Amniotic stem cell (primary cell): ENCODE results near the gene EGLN2.
"Not testable (repeated sequence)": the region's sequence is repeated elsewhere in the genome, so short reads cannot be mapped to it uniquely, and the experiment has no call there.

Experiments used
- DNase-seq: peaks from one replicate; lab custom pipeline; 2025; lab: John Stamatoyannopoulos, UW

EGLN2 gene

DNA sequence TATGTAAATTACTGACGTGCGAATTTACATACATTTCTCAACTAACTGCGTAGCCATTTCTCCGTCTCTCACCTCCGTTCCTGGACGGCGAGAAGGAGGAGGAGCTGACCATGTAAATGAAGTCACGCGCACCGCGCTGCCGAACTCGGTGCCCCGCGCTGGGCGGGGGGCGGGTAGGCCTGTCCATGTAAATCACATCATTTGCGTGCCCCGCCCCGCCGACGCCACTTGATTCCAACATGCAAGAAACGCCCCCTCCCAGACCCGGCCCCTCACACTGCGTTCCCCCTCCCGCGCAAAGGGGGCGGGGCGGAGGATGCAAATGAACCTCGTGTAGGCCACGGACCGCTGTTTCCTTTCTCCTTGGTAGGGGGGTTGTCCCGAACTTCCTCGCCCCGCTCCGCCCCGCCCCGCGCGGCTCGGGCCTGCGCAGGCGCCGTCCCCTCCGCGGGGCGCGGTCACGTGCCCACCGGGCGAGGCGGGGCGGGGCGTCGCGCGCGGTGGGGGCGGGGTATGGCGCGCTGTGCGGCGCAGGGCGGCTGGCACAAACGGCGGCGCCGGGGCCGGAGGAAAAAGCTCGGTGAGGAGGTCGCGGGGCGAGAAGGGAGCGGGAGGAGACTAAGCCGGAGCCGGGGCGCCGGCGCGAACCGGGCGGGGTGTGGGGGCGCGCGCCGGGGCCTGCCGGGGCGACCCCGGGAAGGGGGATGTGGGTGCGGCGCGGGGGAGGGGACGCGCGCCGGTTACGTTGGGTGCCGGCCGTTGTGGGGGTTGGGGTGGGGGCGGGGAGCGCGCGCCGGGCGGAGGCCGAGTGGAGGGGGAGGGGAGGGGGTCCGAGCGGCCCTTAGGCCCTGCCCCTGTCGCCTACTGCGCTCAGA, at the start of gene EGLN2:
TSS of gene EGLN2 (plus strand) at position 509 of the 875 bp plus-strand sequence. CDS start 1,382 bp downstream, outside the sequence.
- DNase-seq: peak; percentile 99

DNA sequence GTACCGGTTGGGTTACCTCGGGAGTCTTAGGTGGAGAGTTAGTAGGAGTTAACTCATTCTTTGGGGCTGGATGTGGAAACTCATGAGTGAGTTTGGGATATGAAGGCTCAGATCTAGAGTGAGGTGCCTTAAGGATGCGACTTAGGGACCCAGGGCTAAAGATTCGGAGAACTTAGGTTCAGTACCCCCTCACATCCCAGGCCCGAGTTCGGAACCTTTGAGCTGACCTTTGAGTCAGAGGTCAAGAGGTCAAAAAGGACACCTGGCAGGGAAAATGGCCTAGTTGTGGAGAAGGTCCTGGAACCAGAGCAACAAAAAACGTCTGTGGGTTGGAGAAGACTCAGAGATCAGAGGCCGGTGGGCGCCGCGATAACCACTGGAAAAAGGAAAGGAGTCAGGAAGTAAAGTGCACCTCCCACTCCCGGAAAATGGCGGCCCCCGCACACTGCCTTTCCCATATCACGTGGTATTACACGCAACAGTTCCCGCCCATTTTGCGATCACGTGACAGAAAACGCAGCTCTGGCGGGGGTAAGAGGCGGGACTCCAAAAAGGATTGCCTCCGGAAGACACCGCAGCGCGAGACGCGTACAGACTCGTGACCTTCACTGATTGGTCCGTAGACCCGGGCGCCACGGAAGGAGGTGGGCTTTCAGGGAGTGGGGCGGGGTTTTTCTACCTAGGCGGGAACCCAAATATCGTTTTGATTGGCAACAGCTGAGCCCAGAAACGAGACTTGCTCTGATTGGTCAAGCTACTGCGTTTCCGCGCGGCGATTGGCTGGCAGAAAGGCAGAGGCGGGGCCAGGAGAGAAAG, 48.7 kb upstream of the EGLN2 start, which contains the start of gene ACTMAP:
TSS of gene ACTMAP (minus strand) at position 420 of the 816 bp plus-strand sequence. CDS start 674 bp downstream, outside the sequence.
- DNase-seq: peak; percentile 99

DNA sequence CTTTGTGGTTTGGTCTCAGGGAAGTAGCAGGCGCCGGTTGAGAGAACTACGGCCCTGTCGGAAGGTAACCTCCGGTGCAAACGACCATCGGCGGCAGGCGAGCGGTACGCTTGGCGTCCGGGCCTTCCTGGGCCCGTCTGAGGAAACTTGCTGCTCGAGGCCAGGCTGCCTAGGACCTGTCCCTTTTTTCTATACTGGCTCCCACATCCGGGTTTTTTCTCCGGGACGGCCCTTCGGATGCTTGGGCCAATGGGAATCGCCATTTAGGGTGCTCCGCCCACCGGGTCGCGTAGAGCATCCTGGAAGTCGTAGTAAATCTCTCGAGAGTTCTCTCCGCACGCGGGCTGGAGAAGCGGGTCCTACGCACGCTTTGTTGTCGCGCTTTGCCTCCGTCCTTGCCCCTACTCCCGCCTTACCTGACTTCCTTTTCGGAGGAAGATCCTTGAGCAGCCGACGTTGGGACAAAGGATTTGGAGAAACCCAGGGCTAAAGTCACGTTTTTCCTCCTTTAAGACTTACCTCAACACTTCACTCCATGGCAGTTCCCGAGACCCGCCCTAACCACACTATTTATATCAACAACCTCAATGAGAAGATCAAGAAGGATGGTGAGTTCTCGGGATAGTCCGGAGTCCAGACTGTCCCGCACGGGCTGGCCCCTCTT, 48.0 kb upstream of the EGLN2 start, which contains the start of gene SNRPA:
TSS of gene SNRPA (plus strand) at position 330 of the 664 bp plus-strand sequence. CDS start at position 536, 206 bp downstream.
- DNase-seq: peak; percentile 94

DNA sequence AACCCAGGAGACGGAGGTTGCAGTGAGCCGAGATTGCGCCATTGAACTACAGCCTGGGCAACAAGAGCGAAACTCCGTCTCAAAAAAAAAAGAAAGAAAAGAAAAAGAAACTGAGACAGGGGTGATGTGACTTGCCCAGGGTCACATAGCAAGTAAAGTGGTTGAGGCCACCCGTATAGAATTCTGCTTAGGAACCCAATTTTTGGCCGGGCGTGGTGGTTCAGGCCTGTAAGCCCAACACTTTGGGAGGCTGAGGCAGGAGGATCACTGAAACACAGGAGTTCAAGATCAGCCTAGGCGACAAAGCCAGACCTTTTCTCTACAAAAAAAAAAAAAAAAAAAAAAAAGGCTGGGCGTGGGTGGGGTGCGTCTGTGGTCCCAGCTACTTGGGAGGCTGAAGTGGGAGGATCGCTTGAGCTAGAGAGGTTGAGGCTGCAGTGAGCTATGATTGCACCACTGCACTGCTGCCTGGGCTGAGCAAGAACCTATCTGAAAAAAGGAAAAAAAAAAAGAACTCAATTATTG, 46.7 kb upstream of the EGLN2 start:
- DNase-seq: no peak

DNA sequence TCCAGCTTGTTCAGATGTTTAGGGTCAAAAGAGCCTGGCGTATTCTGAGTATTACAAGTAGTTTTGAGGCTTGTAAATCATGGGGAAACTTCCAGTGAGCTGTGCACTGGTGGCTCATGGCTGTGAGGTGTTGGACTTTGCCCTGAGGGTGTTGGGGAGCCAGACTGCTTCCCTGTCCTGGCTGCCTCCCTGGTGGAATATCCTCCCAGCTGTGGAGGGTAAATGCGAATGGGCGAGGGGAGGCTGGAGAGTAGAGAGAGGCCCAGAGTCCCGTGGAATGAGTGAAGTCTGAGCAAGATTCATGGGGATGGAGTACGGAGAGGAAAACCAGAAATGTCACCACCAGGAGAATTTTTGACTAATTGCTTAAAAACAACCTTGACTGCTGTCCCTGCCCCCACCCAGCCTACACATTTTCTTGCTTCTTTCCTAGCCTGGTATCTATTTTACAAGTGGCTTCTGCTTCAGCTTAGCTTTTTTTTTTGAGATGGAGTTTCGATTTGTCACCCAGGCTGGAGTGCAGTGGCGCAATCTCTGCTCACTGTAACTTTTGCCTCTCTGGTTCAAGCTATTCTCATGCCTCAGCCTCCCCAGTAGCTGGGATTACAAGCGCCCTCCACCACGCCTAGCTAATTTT, 44.3 kb upstream of the EGLN2 start:
- DNase-seq: no peak

DNA sequence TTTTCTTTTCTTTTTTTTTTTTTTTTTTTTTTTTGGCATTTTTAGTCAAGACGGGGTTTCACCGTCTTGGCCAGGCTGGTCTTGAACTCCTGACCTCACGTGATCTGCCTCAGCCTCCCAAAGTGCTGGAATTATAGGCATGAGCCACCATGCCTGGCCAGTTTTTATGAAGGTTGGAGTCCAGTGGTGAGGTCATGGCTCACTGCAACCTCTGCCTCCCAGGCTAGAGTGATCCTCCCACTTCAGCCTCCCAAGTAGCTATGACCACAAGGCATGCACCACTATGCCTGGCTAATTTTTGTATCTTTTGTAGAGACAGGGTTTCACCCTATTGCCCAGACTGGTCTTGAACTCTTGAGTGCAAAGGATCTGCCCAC, 43.8 kb upstream of the EGLN2 start:
- no peak for DNase-seq

DNA sequence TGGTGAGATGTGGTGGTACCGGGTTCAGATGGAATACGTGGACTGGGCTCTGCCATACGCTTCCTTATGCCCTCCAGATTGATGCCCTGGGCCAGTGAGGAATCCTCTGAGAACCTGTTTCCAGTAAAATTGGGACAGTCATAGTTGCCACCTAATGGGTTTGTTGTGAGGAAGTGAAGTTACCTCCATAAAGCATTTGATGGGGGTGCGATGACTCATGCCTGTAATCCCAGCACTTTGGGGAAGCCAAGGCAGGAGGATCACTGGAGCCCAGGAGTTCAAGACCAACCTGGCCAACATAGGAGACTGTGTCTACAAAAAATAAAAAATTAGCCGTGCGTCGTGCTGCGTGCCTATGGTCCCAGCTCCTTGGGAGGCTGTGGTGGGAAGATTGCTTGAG, 43.2 kb upstream of the EGLN2 start:
- no peak for DNase-seq

DNA sequence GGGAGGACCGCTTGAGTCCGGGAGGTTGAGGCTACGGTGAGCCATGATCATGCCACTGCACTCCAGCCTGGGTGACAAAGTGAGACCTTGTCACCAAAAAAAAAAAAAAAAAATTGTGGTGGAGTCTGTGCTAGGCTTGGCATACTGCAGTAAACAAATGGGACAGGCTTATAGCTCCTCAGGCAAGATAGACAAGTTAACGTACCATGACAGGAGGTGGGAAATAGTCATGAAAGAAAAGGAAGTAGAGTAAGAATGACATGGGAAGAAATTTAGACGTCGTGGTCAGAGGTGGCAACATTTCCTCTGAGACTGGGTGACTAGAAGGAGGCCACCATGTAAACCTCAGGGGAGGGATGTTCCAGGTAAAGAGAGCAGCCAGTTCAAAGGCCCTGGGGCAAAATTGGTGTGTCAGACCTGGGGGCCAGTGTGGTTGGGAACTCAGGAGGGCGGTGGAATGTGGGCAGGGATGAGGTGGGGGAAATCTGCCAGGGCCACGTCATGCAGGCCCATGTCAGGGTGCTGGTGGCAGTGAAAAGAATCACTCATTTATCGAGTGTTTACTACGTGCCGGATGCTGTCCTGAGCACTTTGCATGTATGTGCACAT, 42.4 kb upstream of the EGLN2 start:
- no peak for DNase-seq

DNA sequence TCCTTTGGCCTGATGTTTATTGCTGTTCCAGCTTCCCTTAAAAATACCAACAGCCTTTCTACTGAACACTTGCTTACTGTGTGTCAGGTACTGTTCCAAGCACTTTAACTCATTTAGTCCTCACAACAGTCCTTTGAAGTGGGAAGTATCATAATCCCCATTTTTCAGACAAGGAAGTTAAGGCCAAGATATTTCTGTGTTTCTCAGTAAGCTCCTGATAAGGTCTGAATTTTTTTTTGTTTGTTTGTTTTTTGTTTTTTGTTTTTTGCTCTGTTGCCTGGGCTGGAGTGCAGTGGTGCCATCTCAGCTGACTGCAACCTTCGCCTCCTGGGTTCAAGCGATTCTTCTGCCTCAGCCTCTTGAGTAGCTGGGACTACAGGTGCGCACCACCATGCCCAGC, 40.5 kb upstream of the EGLN2 start:
- DNase-seq: no peak

DNA sequence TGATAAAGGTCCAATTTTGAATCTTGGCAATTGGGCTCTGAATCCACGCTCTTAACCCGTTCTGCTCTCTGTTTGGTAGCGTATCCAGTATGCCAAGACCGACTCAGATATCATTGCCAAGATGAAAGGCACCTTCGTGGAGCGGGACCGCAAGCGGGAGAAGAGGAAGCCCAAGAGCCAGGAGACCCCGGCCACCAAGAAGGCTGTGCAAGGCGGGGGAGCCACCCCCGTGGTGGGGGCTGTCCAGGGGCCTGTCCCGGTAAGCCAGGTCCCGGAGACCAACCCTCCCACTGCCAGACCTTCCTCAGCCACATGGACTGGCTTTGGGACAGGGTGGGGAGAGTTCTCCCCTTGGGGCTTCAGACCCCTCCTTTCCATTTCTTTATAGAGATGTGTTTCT, 39.6 kb upstream of the EGLN2 start:
- DNase-seq: no peak

DNA sequence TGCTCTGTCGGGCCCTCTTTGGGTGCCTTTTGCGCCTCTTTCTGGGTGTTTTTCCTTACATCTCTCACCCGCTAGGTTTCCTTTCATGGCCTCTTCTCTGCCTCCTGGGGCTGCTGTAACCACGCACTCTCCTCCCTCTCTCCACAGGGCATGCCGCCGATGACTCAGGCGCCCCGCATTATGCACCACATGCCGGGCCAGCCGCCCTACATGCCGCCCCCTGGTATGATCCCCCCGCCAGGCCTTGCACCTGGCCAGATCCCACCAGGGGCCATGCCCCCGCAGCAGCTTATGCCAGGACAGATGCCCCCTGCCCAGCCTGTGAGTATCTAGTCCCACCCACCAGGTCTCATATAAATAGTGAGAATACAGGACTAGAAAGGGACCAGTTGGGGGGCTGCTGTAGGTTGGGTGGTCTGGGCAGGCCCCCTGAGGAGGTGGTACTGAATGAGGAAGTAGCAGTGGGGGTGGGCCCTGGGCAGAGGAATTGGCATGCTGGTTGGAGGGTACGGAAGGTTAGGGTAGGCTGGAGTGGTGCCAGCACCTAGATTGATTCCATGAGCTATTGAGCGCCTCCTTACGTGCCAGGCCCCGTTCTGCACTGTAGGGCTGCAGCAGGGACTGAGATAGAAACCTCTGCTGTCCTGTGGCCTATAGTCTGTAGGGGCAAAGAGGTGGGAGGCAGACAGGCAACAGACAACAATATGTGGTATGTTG, 36.1 kb upstream of the EGLN2 start:
- no peak for DNase-seq

DNA sequence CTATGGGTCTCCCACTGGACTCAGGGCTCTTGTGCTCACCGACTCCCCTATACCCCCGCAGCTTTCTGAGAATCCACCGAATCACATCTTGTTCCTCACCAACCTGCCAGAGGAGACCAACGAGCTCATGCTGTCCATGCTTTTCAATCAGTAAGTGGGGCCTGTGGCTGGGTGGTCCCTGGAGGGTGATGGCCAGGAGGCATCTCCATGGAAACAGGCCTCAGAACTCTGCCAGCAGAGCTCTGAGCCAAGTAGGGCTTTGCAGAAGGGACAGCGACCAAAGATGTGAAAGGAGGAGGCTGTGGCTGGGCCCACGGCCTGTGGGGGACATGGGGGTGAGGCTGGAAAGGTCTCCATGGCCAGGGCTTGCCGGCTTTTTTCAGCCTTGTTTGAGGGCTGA, 35.5 kb upstream of the EGLN2 start:
- no peak for DNase-seq

DNA sequence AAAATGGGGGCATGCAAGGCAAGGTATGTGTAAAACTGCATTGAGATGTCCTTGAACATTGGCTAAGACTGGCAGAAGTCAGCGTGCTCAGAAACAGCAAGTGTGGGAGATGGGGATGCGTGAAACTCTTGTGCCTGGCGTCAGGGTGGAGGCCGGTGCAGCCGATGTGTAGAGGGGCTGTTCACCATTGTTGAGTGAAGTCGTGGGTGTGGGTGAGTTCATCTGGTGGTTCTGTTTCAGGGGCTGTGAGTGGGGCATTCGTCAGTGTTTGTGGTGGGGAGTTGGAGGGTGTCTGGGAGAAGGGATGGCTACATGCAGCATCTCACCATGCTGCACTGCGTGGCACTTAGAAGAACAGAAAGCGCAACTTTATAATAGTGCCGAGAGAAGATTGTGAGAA, 35.0 kb upstream of the EGLN2 start:
- no peak for DNase-seq

DNA sequence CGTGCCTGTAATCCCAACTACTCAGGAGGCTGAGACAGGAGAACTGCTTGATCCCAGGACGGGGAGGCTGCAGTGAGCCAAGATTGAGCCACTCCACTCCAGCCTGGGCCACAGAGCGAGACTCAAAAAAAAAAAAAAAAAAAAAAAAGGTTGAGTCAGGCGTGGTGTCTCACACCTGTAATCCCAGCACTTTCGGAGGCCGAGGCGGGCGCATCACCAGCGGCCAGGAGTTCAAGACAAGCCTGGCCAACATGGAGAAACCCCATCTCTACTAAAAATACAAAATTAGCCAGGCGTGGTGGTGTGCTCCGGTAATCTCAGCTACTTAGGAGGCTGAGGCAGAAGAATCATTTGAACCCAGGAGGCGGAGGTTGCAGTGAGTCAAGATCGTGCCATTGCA, 32.6 kb upstream of the EGLN2 start:
- DNase-seq: not testable (repeated sequence)

DNA sequence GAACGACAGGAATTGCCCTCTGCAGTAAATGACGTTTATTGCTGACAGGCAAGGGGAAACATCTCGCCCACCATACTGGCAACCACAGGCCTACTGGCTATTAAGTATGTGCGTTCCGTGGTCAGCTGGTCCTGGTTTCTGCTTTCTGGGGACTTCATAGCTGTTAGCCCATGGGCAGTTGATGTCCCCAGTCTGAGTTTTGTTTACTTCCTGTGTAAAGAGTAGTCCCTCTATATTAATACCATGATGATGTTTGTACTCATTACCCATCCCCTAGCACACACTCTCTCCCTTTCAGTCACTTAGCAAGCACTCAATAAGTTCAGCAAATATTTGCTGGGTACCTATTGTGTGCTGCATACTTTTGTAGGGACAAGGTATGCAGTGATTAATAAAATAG, 30.1 kb upstream of the EGLN2 start:
- no peak for DNase-seq

DNA sequence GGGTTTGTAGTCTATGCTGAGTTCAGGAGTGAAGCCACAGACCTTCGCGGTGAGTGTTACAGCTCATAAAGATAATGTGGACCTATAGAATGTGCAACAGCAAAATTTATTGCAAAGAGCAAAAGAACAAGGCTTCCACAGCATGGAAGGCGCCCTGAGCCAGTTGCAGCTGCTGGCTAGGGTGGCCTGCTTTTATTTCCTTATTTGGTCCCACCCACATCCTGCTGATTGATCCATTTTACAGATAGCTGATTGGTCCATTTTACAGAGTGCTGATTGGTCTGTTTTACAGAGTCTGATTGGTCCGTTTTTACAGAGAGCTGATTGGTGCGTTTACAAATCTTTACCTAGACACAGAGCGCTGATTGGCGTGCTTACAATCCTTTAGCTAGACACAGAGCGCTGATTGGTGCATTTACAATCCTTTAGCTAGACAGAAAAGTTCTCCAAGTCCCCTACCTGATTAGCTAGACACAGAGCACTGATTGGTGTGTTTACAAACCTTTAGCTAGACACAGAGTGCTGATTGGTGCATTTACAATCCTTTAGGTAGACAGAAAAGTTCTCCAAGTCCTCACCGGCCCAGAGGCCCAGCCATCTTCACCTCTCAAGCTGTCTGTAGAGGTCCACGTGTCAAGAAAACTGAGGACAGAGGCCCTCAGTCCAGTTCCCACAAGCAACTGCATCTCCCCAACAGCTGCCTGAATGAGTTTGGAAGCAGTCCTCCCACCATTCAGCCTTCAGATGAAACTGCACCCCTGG, 27.7 kb upstream of the EGLN2 start:
- DNase-seq: not testable (repeated sequence)

DNA sequence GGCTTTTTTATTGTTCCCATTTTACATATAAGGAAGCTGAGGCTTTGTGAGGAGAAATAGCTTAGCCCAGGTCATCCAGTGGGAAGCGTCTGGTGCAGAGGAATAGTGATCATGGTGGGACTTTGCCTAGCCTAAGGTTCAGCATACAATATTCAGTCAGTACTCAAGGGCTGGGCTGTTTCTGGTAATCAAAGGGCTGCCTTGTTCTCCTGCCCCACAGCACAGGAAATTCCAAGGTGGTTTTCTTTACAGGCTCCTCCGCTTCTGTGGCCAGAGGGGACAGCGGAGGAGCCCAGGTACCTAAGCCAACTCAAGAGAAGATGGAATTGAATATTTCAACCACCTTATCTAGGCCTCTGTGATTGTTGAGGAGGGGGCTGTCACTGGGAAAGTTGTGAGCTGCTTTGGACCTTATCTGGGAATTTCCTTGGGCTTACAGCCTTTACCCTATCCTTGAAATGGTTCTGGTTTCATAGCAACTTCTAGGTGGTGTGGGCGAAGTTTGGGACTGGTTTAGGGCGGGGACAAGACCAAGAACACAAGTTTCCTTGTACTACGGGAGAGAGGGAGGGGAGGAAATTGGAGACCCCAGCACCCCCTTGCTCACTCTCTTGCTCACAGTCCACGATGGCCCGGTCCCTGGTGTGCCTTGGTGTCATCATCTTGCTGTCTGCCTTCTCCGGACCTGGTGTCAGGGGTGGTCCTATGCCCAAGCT, 23.9 kb upstream of the EGLN2 start, which contains the start of gene MIA:
TSS of gene MIA (plus strand) at position 606 of the 716 bp plus-strand sequence. CDS start at position 628, 22 bp downstream.
- no peak for DNase-seq

DNA sequence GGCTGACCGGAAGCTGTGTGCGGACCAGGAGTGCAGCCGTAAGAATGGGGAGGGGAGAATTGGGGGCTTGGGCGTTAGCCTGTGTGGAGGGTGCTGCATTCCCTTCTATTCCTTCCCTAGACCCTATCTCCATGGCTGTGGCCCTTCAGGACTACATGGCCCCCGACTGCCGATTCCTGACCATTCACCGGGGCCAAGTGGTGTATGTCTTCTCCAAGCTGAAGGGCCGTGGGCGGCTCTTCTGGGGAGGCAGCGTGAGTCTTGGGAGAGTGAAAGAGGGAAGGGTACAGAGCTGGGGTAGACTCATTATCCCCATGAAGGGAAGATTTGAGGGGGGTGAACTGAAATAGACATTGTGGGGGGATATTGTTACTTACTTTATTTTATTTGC, 23.4 kb upstream of the EGLN2 start:
- no peak for DNase-seq

DNA sequence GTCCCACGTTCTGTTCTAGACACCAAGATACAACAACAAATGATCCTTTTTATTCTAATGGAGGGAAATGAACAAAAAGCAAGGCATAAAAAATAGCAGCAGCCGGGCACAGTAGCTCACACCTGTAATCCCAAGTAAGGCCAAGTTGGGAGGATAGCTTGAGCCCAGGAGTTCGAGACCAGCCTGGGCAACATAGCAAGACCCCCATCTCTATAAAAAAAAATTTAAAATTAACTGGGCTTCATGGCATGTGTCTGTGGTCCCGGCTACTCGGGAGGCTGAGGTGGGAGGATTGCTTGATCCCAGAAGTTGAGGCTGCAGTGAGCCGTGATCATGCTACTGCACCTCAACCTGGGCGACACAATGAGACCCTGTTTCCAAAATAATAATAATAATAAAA, 22.6 kb upstream of the EGLN2 start:
- DNase-seq: no peak
